Dermis blood vessel endothelial cell (primary cell): Measurements from ENCODE around the gene SMURF1. TPM values are rescaled to one million over a fixed set of nuclear protein-coding genes. Genes with fewer than 3 reads are reported as not detected.
"Not testable (repeated sequence)": the region's sequence is repeated elsewhere in the genome, so short reads cannot be mapped to it uniquely, and the experiment has no call there.

Source experiments
- DNase-seq: peaks from one replicate; pipeline ENCODE4 v3.0.0; 2010
- total RNA-seq: library from RNA; depleted of rRNA; stranded (reverse); fragments of >200 nt; gene quantifications from 2 replicates; pipeline ENCODE4 v1.2.3, GENCODE V29; 2014

SMURF1 gene
- total RNA-seq, 1 donor from 2014 or later, result 18.9 TPM

- DNase-seq, result no peak
Observed at GRCh38 chr7:99046722-99047121, 97.2 kb downstream of the SMURF1 start.

- DNase-seq, result not testable (repeated sequence)
Observed at GRCh38 chr7:99046262-99046661, 97.6 kb downstream of the SMURF1 start.

GRCh38 chr7:99044858-99045257, 99.0 kb downstream of the SMURF1 start:
- DNase-seq, result not testable (repeated sequence)

GRCh38 chr7:99042957-99043356, 101.0 kb downstream of the SMURF1 start:
- DNase-seq, result peak; percentile 74

GRCh38 chr7:99041526-99041925, 102.4 kb downstream of the SMURF1 start:
- DNase-seq, result no peak

GRCh38 chr7:99040104-99040958, 103.6 kb downstream of the SMURF1 start:
- DNase-seq, result peak; percentile 93

GRCh38 chr7:99039384-99039891, 104.5 kb downstream of the SMURF1 start:
- no peak for DNase-seq

GRCh38 chr7:99038086-99038855, 105.6 kb downstream of the SMURF1 start:
- no peak for DNase-seq

- no peak for DNase-seq
Observed at GRCh38 chr7:99037327-99037940, 106.5 kb downstream of the SMURF1 start.

- peak; percentile 56 for DNase-seq
Observed at GRCh38 chr7:99036546-99037111, 107.3 kb downstream of the SMURF1 start.

GRCh38 chr7:99035723-99036545, 108.0 kb downstream of the SMURF1 start:
- DNase-seq, result no peak

- no peak for DNase-seq
Observed at GRCh38 chr7:99034932-99035722, 108.8 kb downstream of the SMURF1 start.

- no peak for DNase-seq
Observed at GRCh38 chr7:99033765-99034164, 110.1 kb downstream of the SMURF1 start.

GRCh38 chr7:99032928-99033327, 111.0 kb downstream of the SMURF1 start:
- no peak for DNase-seq

GRCh38 chr7:99031496-99031895, 112.4 kb downstream of the SMURF1 start:
- no peak for DNase-seq

GRCh38 chr7:99030951-99031350, 113.0 kb downstream of the SMURF1 start:
- no peak for DNase-seq

GRCh38 chr7:99030457-99030856, 113.5 kb downstream of the SMURF1 start:
- DNase-seq, result no peak

- DNase-seq, result peak; percentile 83
Observed at GRCh38 chr7:99029466-99030435, 114.2 kb downstream of the SMURF1 start.

- no peak for DNase-seq
Observed at GRCh38 chr7:99028261-99028973, 115.5 kb downstream of the SMURF1 start.
